ENCODE measurements around the gene CCDC86. TPM values are rescaled to one million over a fixed set of nuclear protein-coding genes. Genes with fewer than 3 reads are reported as not detected.

CCDC86 gene
- total and polyA plus RNA-seq, 9 of the 15 experiments (the other 6 are each of a cell fraction or from before 2014, with no cell fraction given) = 4.6 to 102 (median 25.2) TPM

GRCh38 chr11:60863550-60864521, 21.9 kb downstream of the CCDC86 start (continued):
- TF ChIP-seq ZNF224 (CRISPR knock-in tag; IDR thresholded peaks at IDR 0.05) (no peak), ETV1 (tag; conservative IDR thresholded peaks at IDR 0.05; ENCODE audit: low read depth) (no peak), PHF20 (IDR thresholded peaks at IDR 0.05; ENCODE audit: partially characterized antibody) (no peak), NR2C1 (IDR thresholded peaks at IDR 0.05) (no peak), NR2C1 (tag; IDR thresholded peaks at IDR 0.05) (no peak), GTF2A2 (tag; IDR thresholded peaks at IDR 0.05) (no peak), CHD7 (IDR thresholded peaks at IDR 0.05; ENCODE audit: low read depth, low read length) (no peak), RBM34 (IDR thresholded peaks at IDR 0.05; ENCODE audit: borderline replicate concordance, insufficient read depth, low read length) (no peak), SP1 (CRISPR knock-in tag; IDR thresholded peaks at IDR 0.05) (no peak), KLF16 (IDR thresholded peaks at IDR 0.05) (peak; percentile 41; the same call in 1 of the 2 replicates)
- TF ChIP-seq, protein P1, sequence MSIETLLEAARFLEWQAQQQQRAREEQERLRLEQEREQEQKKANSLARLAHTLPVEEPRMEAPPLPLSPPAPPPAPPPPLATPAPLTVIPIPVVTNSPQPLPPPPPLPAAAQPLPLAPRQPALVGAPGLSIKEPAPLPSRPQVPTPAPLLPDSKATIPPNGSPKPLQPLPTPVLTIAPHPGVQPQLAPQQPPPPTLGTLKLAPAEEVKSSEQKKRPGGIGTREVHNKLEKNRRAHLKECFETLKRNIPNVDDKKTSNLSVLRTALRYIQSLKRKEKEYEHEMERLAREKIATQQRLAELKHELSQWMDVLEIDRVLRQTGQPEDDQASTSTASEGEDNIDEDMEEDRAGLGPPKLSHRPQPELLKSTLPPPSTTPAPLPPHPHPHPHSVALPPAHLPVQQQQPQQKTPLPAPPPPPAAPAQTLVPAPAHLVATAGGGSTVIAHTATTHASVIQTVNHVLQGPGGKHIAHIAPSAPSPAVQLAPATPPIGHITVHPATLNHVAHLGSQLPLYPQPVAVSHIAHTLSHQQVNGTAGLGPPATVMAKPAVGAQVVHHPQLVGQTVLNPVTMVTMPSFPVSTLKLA (conservative IDR thresholded peaks at IDR 0.05) = 0 out of 4 replicates have a peak, but pooled peaks of 1 of the 2 experiments have one; percentile 25
- TF ChIP-seq, protein P2, sequence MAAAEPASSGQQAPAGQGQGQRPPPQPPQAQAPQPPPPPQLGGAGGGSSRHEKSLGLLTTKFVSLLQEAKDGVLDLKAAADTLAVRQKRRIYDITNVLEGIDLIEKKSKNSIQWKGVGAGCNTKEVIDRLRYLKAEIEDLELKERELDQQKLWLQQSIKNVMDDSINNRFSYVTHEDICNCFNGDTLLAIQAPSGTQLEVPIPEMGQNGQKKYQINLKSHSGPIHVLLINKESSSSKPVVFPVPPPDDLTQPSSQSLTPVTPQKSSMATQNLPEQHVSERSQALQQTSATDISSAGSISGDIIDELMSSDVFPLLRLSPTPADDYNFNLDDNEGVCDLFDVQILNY (CRISPR knock-in tag; IDR thresholded peaks at IDR 0.05) = no peak
